22Rv1 (cell line): ENCODE results near the gene BNIP2.
A peak's percentile ranks its signal among the peaks of the same experiment; 100 is the strongest.

ENCODE experiments used
- H3K27ac ChIP-seq: fragments of 450-650 bp; 2 replicates; pipeline ENCODE4 v1.5.1; 2017
- CTCF ChIP-seq: fragments of 450-650 bp; IDR thresholded peaks from 2 replicates; pipeline ENCODE4 v1.5.1; 2017; ENCODE audit warnings: mild to moderate bottlenecking
- ZFX ChIP-seq: fragments of 450-650 bp; IDR thresholded peaks from 2 replicates; pipeline ENCODE4 v1.6.1; 2017; ENCODE audit warnings: antibody characterized with exemption, borderline replicate concordance

BNIP2 gene

GRCh38 chr15:59676565-59676964, 12.6 kb downstream of the BNIP2 start:
- TF ChIP-seq CTCF = no peak
- TF ChIP-seq ZFX = no peak
- H3K27ac ChIP-seq = no peak overlapping the region

- H3K27ac ChIP-seq = no peak overlapping the region
- TF ChIP-seq CTCF (no peak), ZFX (no peak)
Measured at GRCh38 chr15:59674361-59674877, 14.7 kb downstream of the BNIP2 start.

GRCh38 chr15:59668556-59668955, 20.6 kb downstream of the BNIP2 start:
- TF ChIP-seq CTCF (no peak), ZFX (no peak)
- no peak overlapping the region for H3K27ac ChIP-seq

- H3K27ac ChIP-seq = no peak overlapping the region
- no peak for TF ChIP-seq CTCF
- TF ChIP-seq ZFX = no peak
Measured at GRCh38 chr15:59662260-59662659, 26.9 kb downstream of the BNIP2 start.

- peak overlapping the region; percentile 42 for H3K27ac ChIP-seq
- TF ChIP-seq CTCF = no peak
- TF ChIP-seq ZFX = no peak
Measured at GRCh38 chr15:59659366-59659765, 29.8 kb downstream of the BNIP2 start.

- peak overlapping the region; percentile 66 for H3K27ac ChIP-seq
- TF ChIP-seq ZFX (no peak), CTCF (no peak)
Measured at GRCh38 chr15:59657635-59658125, 31.4 kb downstream of the BNIP2 start.

- peak within 1 kb of the TSS; percentile 66 for H3K27ac ChIP-seq
- TF ChIP-seq ZFX (no peak), CTCF (no peak)
Measured at GRCh38 chr15:59656897-59657634, 32.1 kb downstream of the BNIP2 start, which contains the start of gene GTF2A2. Gene GTF2A2 (minus strand): TSS chr15:59657515. CDS start chr15:59652277, 5,238 bp downstream.
